ENCODE data around the gene HMGXB4. TPM values are rescaled to one million over a fixed set of nuclear protein-coding genes. Genes with fewer than 3 reads are reported as not detected.

Gene HMGXB4
- total and polyA plus RNA-seq, 9 of the 15 experiments (the other 6 are each of a cell fraction or from before 2014, with no cell fraction given): 9.9 to 31.4 (median 24.8) TPM

- TF ChIP-seq CHAMP1 (IDR thresholded peaks at IDR 0.05) (no peak), MAX (CRISPR knock-in tag; IDR thresholded peaks at IDR 0.05) (no peak), ZNF184 (CRISPR knock-in tag; IDR thresholded peaks at IDR 0.05) (no peak), HBP1 (CRISPR knock-in tag; IDR thresholded peaks at IDR 0.05) (no peak), ZBTB9 (CRISPR knock-in tag; IDR thresholded peaks at IDR 0.05) (no peak), TCFL5 (CRISPR knock-in tag; conservative IDR thresholded peaks at IDR 0.05) (no peak), MGA (IDR thresholded peaks at IDR 0.05) (no peak)
Measured at GRCh38 chr22:35274154-35274871, 17.0 kb downstream of the HMGXB4 start (continued).
